Mesenchymal stem cell (in vitro differentiated cells and primary cell): ENCODE measurements around the gene MED13L.

Experiments used
- DNase-seq: peaks from one replicate; pipeline ENCODE4 v3.0.0-alpha.2; 2013
- H2AFZ ChIP-seq: one replicate; pipeline ENCODE4 v1.6.1; 2013; ENCODE audit warnings: low read depth, mild to moderate bottlenecking, control low read depth, inconsistent platforms, low read length, moderate library complexity
- H2AK5ac ChIP-seq: 2 replicates; pipeline ENCODE4 v1.6.1; 2013; ENCODE audit warnings: low read length, moderate library complexity, mild to moderate bottlenecking, inconsistent platforms; ENCODE audit not compliant: severe bottlenecking
- H2BK120ac ChIP-seq: one replicate; pipeline ENCODE4 v1.6.1; 2013; ENCODE audit warnings: low read depth, mild to moderate bottlenecking, inconsistent platforms, low read length, moderate library complexity
- H2BK12ac ChIP-seq, 2 experiments: one replicate each; pipeline ENCODE4 v1.6.1; 2013; ENCODE audit warnings: inconsistent platforms in 2 of 2, low read length in 2 of 2, mild to moderate bottlenecking in 2 of 2, moderate library complexity in 2 of 2, control low read depth in 1 of 2
- H2BK15ac ChIP-seq: one replicate; pipeline ENCODE4 v1.6.1; 2013; ENCODE audit warnings: mild to moderate bottlenecking, low read depth, inconsistent platforms; ENCODE audit not compliant: poor library complexity, severe bottlenecking
- H2BK5ac ChIP-seq: 2 replicates; pipeline ENCODE4 v1.6.1; 2013; ENCODE audit warnings: low read depth, mild to moderate bottlenecking, low read length, control low read depth, inconsistent platforms; ENCODE audit not compliant: poor library complexity, severe bottlenecking
- H3K14ac ChIP-seq, 2 experiments: one replicate each; pipeline ENCODE4 v1.6.1; 2013; ENCODE audit warnings: inconsistent platforms in 2 of 2, low read length in 2 of 2, control low read depth in 1 of 2, mild to moderate bottlenecking in 1 of 2, moderate library complexity in 1 of 2
- H3K18ac ChIP-seq, 2 experiments: one replicate each; pipeline ENCODE4 v1.6.1; 2013; ENCODE audit warnings: inconsistent platforms in 2 of 2, low read length in 2 of 2, control low read depth in 1 of 2, low read depth in 1 of 2, mild to moderate bottlenecking in 1 of 2
- H3K23ac ChIP-seq, 2 experiments: one replicate each; pipeline ENCODE4 v1.6.1; 2013; ENCODE audit warnings: inconsistent platforms in 2 of 2, low read length in 2 of 2, mild to moderate bottlenecking in 2 of 2, moderate library complexity in 2 of 2, control low read depth in 1 of 2
- H3K27ac ChIP-seq: 2 replicates; pipeline ENCODE4 v1.5.1; 2013; ENCODE audit warnings: mild to moderate bottlenecking, moderate library complexity, low read length, control low read depth, inconsistent platforms; ENCODE audit not compliant: poor library complexity, severe bottlenecking
- H3K27me3 ChIP-seq, 2 experiments: 2 replicates each; pipeline versions ENCODE4 v1.6.1 to v1.7.0; 2013; ENCODE audit warnings: low read length in 2 of 2, mild to moderate bottlenecking in 2 of 2, moderate library complexity in 2 of 2, control low read depth in 1 of 2, inconsistent platforms in 1 of 2; ENCODE audit not compliant: control insufficient read depth in 1 of 2, insufficient read depth in 1 of 2
- H3K36me3 ChIP-seq, 2 experiments: 2 replicates each; pipeline versions ENCODE4 v1.6.1 to v1.7.0; 2013; ENCODE audit warnings: low read length in 2 of 2, control low read depth in 1 of 2, inconsistent platforms in 1 of 2, low read depth in 1 of 2, mild to moderate bottlenecking in 1 of 2; ENCODE audit not compliant: insufficient read depth in 2 of 2, control insufficient read depth in 1 of 2
- H3K4ac ChIP-seq, 2 experiments: one replicate each; pipeline ENCODE4 v1.6.1; 2013; ENCODE audit warnings: inconsistent platforms in 2 of 2, low read length in 2 of 2, mild to moderate bottlenecking in 2 of 2, moderate library complexity in 2 of 2, control low read depth in 1 of 2, low read depth in 1 of 2
- H3K4me1 ChIP-seq: 2 replicates; pipeline ENCODE4 v1.6.1; 2013; ENCODE audit warnings: low read depth, low read length, control low read depth; ENCODE audit not compliant: control insufficient read depth, insufficient read depth
- H3K4me2 ChIP-seq: 2 replicates; pipeline ENCODE4 v1.6.1; 2013; ENCODE audit warnings: low read length, mild to moderate bottlenecking, inconsistent platforms; ENCODE audit not compliant: poor library complexity, severe bottlenecking
- H3K4me3 ChIP-seq, 2 experiments: 2 replicates each; pipeline versions ENCODE4 v1.5.1 to v1.7.0; 2013; ENCODE audit warnings: low read length in 2 of 2, mild to moderate bottlenecking in 2 of 2, control low read depth in 1 of 2, low read depth in 1 of 2; ENCODE audit not compliant: insufficient read depth in 1 of 2
- H3K79me1 ChIP-seq: replicated peaks from 2 replicates; pipeline ENCODE4 v1.6.1; 2013; ENCODE audit warnings: mild to moderate bottlenecking, control low read depth, low read length, inconsistent platforms; ENCODE audit not compliant: poor library complexity, severe bottlenecking
- H3K9ac ChIP-seq: 2 replicates; pipeline ENCODE4 v1.7.0; 2013; ENCODE audit warnings: mild to moderate bottlenecking, low read length, moderate library complexity
- H3K9me3 ChIP-seq: 2 replicates; pipeline ENCODE4 v1.7.0; 2013; ENCODE audit warnings: mild to moderate bottlenecking, low read length; ENCODE audit not compliant: control insufficient read depth
- H4K8ac ChIP-seq: one replicate; pipeline ENCODE4 v1.6.1; 2013; ENCODE audit warnings: inconsistent platforms, mild to moderate bottlenecking, low read length, moderate library complexity
- H4K91ac ChIP-seq: one replicate; pipeline ENCODE4 v1.6.1; 2013; ENCODE audit warnings: mild to moderate bottlenecking, low read length, inconsistent platforms
- WGBS: methylation state at CpG from one replicate; pipeline ENCODE4 v1.1.7; 2013; ENCODE audit warnings: mixed read lengths; 5-methylcytosine and 5-hydroxymethylcytosine counted together

Gene MED13L

GRCh38 chr12:116161588-116161987 is 115.9 kb downstream of the MED13L start:
- Histone ChIP-seq H3K14ac (no peak overlapping the region), H2BK5ac (no peak overlapping the region), H2BK120ac (no peak overlapping the region), H2BK15ac (no peak overlapping the region), H3K4me3 (no peak overlapping the region), H4K91ac (no peak overlapping the region), H3K18ac (no peak overlapping the region), H3K27me3 (no peaks in the 10 kb centered on the region), H3K79me1 (peaks cover 6% of the 10 kb centered on the region), H3K9ac (no peak overlapping the region), H3K9me3 (no peaks in the 10 kb centered on the region), H2AK5ac (no peak overlapping the region), H2BK12ac (no peak overlapping the region), H3K36me3 (no peaks in the 10 kb centered on the region), H4K8ac (no peak overlapping the region), H3K4me1 (peaks cover 6% of the 10 kb centered on the region), H2AFZ (no peak overlapping the region), H3K4me2 (no peak overlapping the region), H3K27ac (no peak overlapping the region), H3K23ac (no peak overlapping the region), H3K4ac (no peak overlapping the region)
- DNase-seq = no peak
- WGBS = 75% methylated on average over 1 of the region's 4 CpGs

GRCh38 chr12:116160883-116161458 is 116.5 kb downstream of the MED13L start:
- Histone ChIP-seq H2BK15ac (no peak overlapping the region), H3K18ac (no peak overlapping the region), H3K9me3 (no peaks in the 10 kb centered on the region), H2AFZ (no peak overlapping the region), H4K8ac (no peak overlapping the region), H3K36me3 (no peaks in the 10 kb centered on the region), H3K14ac (no peak overlapping the region), H3K23ac (no peak overlapping the region), H3K4ac (no peak overlapping the region), H4K91ac (no peak overlapping the region), H2BK5ac (no peak overlapping the region), H3K27ac (no peak overlapping the region), H3K4me3 (no peak overlapping the region), H3K9ac (peak overlapping the region; percentile 13), H3K79me1 (peaks cover 4% of the 10 kb centered on the region), H2BK120ac (no peak overlapping the region), H3K27me3 (no peaks in the 10 kb centered on the region), H2AK5ac (peak overlapping the region; percentile 7), H3K4me2 (no peak overlapping the region), H2BK12ac (peak overlapping the region in 1 of 2 experiments; percentile 34), H3K4me1 (peaks cover 4% of the 10 kb centered on the region)
- DNase-seq = no peak
- WGBS = 92% methylated on average over 4 of the region's 7 CpGs

- Histone ChIP-seq H2BK15ac (no peak overlapping the region), H3K18ac (no peak overlapping the region), H3K9me3 (no peaks in the 10 kb centered on the region), H3K27me3 (no peaks in the 10 kb centered on the region), H2BK120ac (no peak overlapping the region), H3K14ac (no peak overlapping the region), H2BK12ac (no peak overlapping the region), H4K8ac (no peak overlapping the region), H3K4me2 (no peak overlapping the region), H3K36me3 (no peaks in the 10 kb centered on the region), H3K4me3 (no peak overlapping the region), H3K27ac (no peak overlapping the region), H4K91ac (no peak overlapping the region), H3K79me1 (peaks cover 4% of the 10 kb centered on the region), H3K9ac (no peak overlapping the region), H2AFZ (no peak overlapping the region), H2AK5ac (no peak overlapping the region), H2BK5ac (no peak overlapping the region), H3K4me1 (peaks cover under 1% of the 10 kb centered on the region), H3K4ac (no peak overlapping the region), H3K23ac (no peak overlapping the region)
- WGBS = 50% methylated on average over 1 of the region's 2 CpGs
- DNase-seq = peak; percentile 85
Observed at GRCh38 chr12:116160231-116160630, 117.3 kb downstream of the MED13L start.

GRCh38 chr12:116159593-116160200 is 117.8 kb downstream of the MED13L start:
- Histone ChIP-seq H3K27ac (no peak overlapping the region), H2BK120ac (no peak overlapping the region), H2BK15ac (no peak overlapping the region), H3K4me3 (no peak overlapping the region), H2BK12ac (no peak overlapping the region), H4K91ac (no peak overlapping the region), H3K9ac (no peak overlapping the region), H3K4me2 (no peak overlapping the region), H3K18ac (no peak overlapping the region), H3K14ac (no peak overlapping the region), H3K4ac (no peak overlapping the region), H2AFZ (no peak overlapping the region), H3K36me3 (no peaks in the 10 kb centered on the region), H3K9me3 (no peaks in the 10 kb centered on the region), H2AK5ac (no peak overlapping the region), H3K4me1 (peaks cover 3% of the 10 kb centered on the region), H2BK5ac (no peak overlapping the region), H3K27me3 (no peaks in the 10 kb centered on the region), H4K8ac (no peak overlapping the region), H3K79me1 (peaks cover 4% of the 10 kb centered on the region), H3K23ac (no peak overlapping the region)
- no peak for DNase-seq
- no CpG with 5 or more reads among the region's 2 CpGs for WGBS
